Activated CD4-positive, alpha-beta memory T cell treated with anti-CD3 and anti-CD28 coated beads for 36 hours (primary cell): ENCODE measurements around the gene MPP2. TPM values are rescaled to one million over a fixed set of nuclear protein-coding genes. Genes with fewer than 3 reads are reported as not detected.

Source experiments
- CTCF ChIA-PET: fragments of 350-600 bp; sonication (Branson Sonifier 250); formaldehyde crosslinking; loops from one replicate; lab custom pipeline; 2021; ENCODE audit warnings: antibody characterized with exemption, inconsistent platforms; lab: Charles Lee
- POLR2A ChIA-PET: fragments of 350-600 bp; sonication (Branson Sonifier 250); formaldehyde crosslinking; loops from one replicate; lab custom pipeline; 2021; ENCODE audit warnings: antibody characterized with exemption; lab: Charles Lee
- DNase-seq: peaks from one replicate; pipeline ENCODE4 v3.0.0-alpha.2; 2020
- H3K27ac Mint-ChIP-seq: one replicate; pipeline ENCODE4 v1.8.0; 2021; ENCODE audit warnings: mixed read lengths
- H3K27me3 Mint-ChIP-seq: one replicate; pipeline ENCODE4 v1.8.0; 2021; ENCODE audit warnings: mixed read lengths
- H3K36me3 Mint-ChIP-seq: one replicate; pipeline ENCODE4 v1.8.0; 2021; ENCODE audit warnings: mixed read lengths
- H3K4me1 Mint-ChIP-seq: one replicate; pipeline ENCODE4 v1.8.0; 2021; ENCODE audit warnings: low read depth, mixed read lengths
- H3K4me3 Mint-ChIP-seq: one replicate; pipeline ENCODE4 v1.8.0; 2021; ENCODE audit warnings: mild to moderate bottlenecking, mixed read lengths
- H3K9me3 Mint-ChIP-seq: one replicate; pipeline ENCODE4 v1.8.0; 2021; ENCODE audit warnings: mixed read lengths
- intact Hi-C: fragments of 100-400 bp; cut with micrococcal nuclease; formaldehyde crosslinking; loops from one replicate; pipeline ENCODE4 v1.15.1; 2023
- total RNA-seq, 2 experiments: library from RNA; stranded (reverse); gene quantifications; one replicate each; pipeline ENCODE4 v1.2.3, GENCODE V29; 2021

The MPP2 gene
- total RNA-seq, 2 experiments from 2014 or later = 1.8 to 2.0 TPM

- no peak for DNase-seq
- Mint-ChIP-seq H3K4me3 (no peak overlapping the region), H3K27ac (no peak overlapping the region), H3K27me3 (no peaks in the 10 kb centered on the region), H3K4me1 (peaks cover 19% of the 10 kb centered on the region), H3K36me3 (no peaks in the 10 kb centered on the region), H3K9me3 (no peaks in the 10 kb centered on the region)
- ChIA-PET POLR2A (no interaction called here), CTCF (interaction anchor here (3.2 kb wide), 1 partner anchor 31 kb away, joined by 33 read pairs; no protein-coding TSS in a partner anchor)
- intact Hi-C loops = no loop called here
Measured at GRCh38 chr17:43912635-43913304, 5.4 kb upstream of the MPP2 start.

GRCh38 chr17:43911904-43912303 lies 4.6 kb upstream of the MPP2 start:
- CTCF ChIA-PET = interaction anchor here (3.2 to 4.0 kb wide), 2 partner anchors 12 to 32 kb away, joined by 33 read pairs; no protein-coding TSS in a partner anchor
- DNase-seq = no peak
- peaks cover 13% of the 10 kb centered on the region for H3K4me1 Mint-ChIP-seq
- H3K4me3 Mint-ChIP-seq = no peak overlapping the region
- no peak overlapping the region for H3K27ac Mint-ChIP-seq
- no peaks in the 10 kb centered on the region for H3K36me3 Mint-ChIP-seq
- POLR2A ChIA-PET = no interaction called here
- H3K9me3 Mint-ChIP-seq = no peaks in the 10 kb centered on the region
- H3K27me3 Mint-ChIP-seq = no peaks in the 10 kb centered on the region
- intact Hi-C loops = no loop called here

- H3K9me3 Mint-ChIP-seq = no peaks in the 10 kb centered on the region
- no peak for DNase-seq
- intact Hi-C loops = no loop called here
- CTCF ChIA-PET = interaction anchor here (0.7 to 4.0 kb wide), 28 partner anchors 9 to 738 kb away, joined by 3 to 33 read pairs (median 4); partner anchors contain the start of gene HDAC5
- H3K4me3 Mint-ChIP-seq = no peak overlapping the region
- H3K4me1 Mint-ChIP-seq = peaks cover 17% of the 10 kb centered on the region
- H3K27ac Mint-ChIP-seq = no peak overlapping the region
- no peaks in the 10 kb centered on the region for H3K36me3 Mint-ChIP-seq
- peaks cover 11% of the 10 kb centered on the region for H3K27me3 Mint-ChIP-seq
- POLR2A ChIA-PET = no interaction called here
Measured at GRCh38 chr17:43909537-43910231, 2.3 kb upstream of the MPP2 start.

- ChIA-PET POLR2A (interaction anchor here (0.8 to 1.7 kb wide), 2 partner anchors 95 to 215 kb away, joined by 3 read pairs; partner anchors contain the start of gene HDAC5), CTCF (interaction anchor here (0.7 to 4.0 kb wide), 16 partner anchors 7 to 233 kb away, joined by 3 to 33 read pairs (median 4); no protein-coding TSS in a partner anchor)
- Mint-ChIP-seq H3K9me3 (no peaks in the 10 kb centered on the region), H3K36me3 (no peaks in the 10 kb centered on the region), H3K27me3 (peaks cover 11% of the 10 kb centered on the region), H3K4me3 (no peak overlapping the region), H3K4me1 (peaks cover 17% of the 10 kb centered on the region), H3K27ac (no peak overlapping the region)
- DNase-seq = peak; percentile 62
- intact Hi-C loops = no loop called here
Measured at GRCh38 chr17:43907998-43908721, 824 bp upstream of the MPP2 start.

- Mint-ChIP-seq H3K9me3 (no peaks in the 10 kb centered on the region), H3K27ac (no peak overlapping the region), H3K36me3 (no peaks in the 10 kb centered on the region), H3K4me3 (peak overlapping the region; percentile 67), H3K4me1 (peaks cover 17% of the 10 kb centered on the region), H3K27me3 (peaks cover 11% of the 10 kb centered on the region)
- DNase-seq = no peak
- intact Hi-C loops = no loop called here
- ChIA-PET POLR2A (interaction anchor here (0.6 to 1.7 kb wide), 2 partner anchors 96 to 102 kb away, joined by 3 to 4 read pairs; no protein-coding TSS in a partner anchor), CTCF (interaction anchor here (0.6 to 3.9 kb wide), 8 partner anchors 11 to 1359 kb away, joined by 3 to 31 read pairs (median 4); no protein-coding TSS in a partner anchor)
Measured at GRCh38 chr17:43906951-43907424, 348 bp downstream of the MPP2 start.

- H3K27ac Mint-ChIP-seq = no peak overlapping the region
- intact Hi-C loops = no loop called here
- CTCF ChIA-PET = interaction anchor here (1.2 to 1.6 kb wide), 3 partner anchors 26 to 38 kb away, joined by 3 to 5 read pairs (median 4); no protein-coding TSS in a partner anchor
- peak; percentile 59 for DNase-seq
- H3K9me3 Mint-ChIP-seq = no peaks in the 10 kb centered on the region
- no peaks in the 10 kb centered on the region for H3K36me3 Mint-ChIP-seq
- POLR2A ChIA-PET = no interaction called here
- peaks cover 17% of the 10 kb centered on the region for H3K4me1 Mint-ChIP-seq
- peaks cover 13% of the 10 kb centered on the region for H3K27me3 Mint-ChIP-seq
- peak overlapping the region; percentile 67 for H3K4me3 Mint-ChIP-seq
Measured at GRCh38 chr17:43905985-43906852, 1.1 kb downstream of the MPP2 start.

- H3K27ac Mint-ChIP-seq = no peak overlapping the region
- POLR2A ChIA-PET = no interaction called here
- intact Hi-C loops = no loop called here
- no peak for DNase-seq
- no peaks in the 10 kb centered on the region for H3K9me3 Mint-ChIP-seq
- peaks cover 23% of the 10 kb centered on the region for H3K4me1 Mint-ChIP-seq
- no peaks in the 10 kb centered on the region for H3K36me3 Mint-ChIP-seq
- no peak overlapping the region for H3K4me3 Mint-ChIP-seq
- CTCF ChIA-PET = no interaction called here
- H3K27me3 Mint-ChIP-seq = peaks cover 13% of the 10 kb centered on the region
Measured at GRCh38 chr17:43905400-43905984, 1.8 kb downstream of the MPP2 start.

- H3K36me3 Mint-ChIP-seq = no peaks in the 10 kb centered on the region
- peaks cover 13% of the 10 kb centered on the region for H3K27me3 Mint-ChIP-seq
- no peak for DNase-seq
- intact Hi-C loops = no loop called here
- no peak overlapping the region for H3K27ac Mint-ChIP-seq
- ChIA-PET POLR2A (no interaction called here), CTCF (interaction anchor here (4.2 to 11.7 kb wide), 2 partner anchors 8 to 23 kb away, joined by 20 to 60 read pairs; no protein-coding TSS in a partner anchor)
- no peaks in the 10 kb centered on the region for H3K9me3 Mint-ChIP-seq
- no peak overlapping the region for H3K4me3 Mint-ChIP-seq
- H3K4me1 Mint-ChIP-seq = peaks cover 17% of the 10 kb centered on the region
Measured at GRCh38 chr17:43901861-43902589, 5.3 kb downstream of the MPP2 start.

GRCh38 chr17:43900858-43901754 lies 6.2 kb downstream of the MPP2 start:
- H3K27ac Mint-ChIP-seq = no peak overlapping the region
- H3K27me3 Mint-ChIP-seq = peaks cover 8% of the 10 kb centered on the region
- POLR2A ChIA-PET = interaction anchor here (0.9 kb wide), 1 partner anchor 24 kb away, joined by 3 read pairs; no protein-coding TSS in a partner anchor
- H3K9me3 Mint-ChIP-seq = no peaks in the 10 kb centered on the region
- peaks cover 9% of the 10 kb centered on the region for H3K4me1 Mint-ChIP-seq
- no peaks in the 10 kb centered on the region for H3K36me3 Mint-ChIP-seq
- CTCF ChIA-PET = interaction anchor here (4.2 to 11.7 kb wide), 2 partner anchors 9 to 22 kb away, joined by 20 to 60 read pairs; no protein-coding TSS in a partner anchor
- no peak for DNase-seq
- intact Hi-C loops = no loop called here
- H3K4me3 Mint-ChIP-seq = peak overlapping the region; percentile 69
